ENCODE results near the gene CGA. TPM values are rescaled to one million over a fixed set of nuclear protein-coding genes. Genes with fewer than 3 reads are reported as not detected.

The CGA gene
- total RNA-seq, 1 donor from 2014 or later = not detected

- Mint-ChIP-seq H3K4me3 (no peak overlapping the region), H3K9me3 (no peaks in the 10 kb centered on the region), H3K27ac (no peak overlapping the region), H3K36me3 (ENCODE audit: low read depth) (no peaks in the 10 kb centered on the region), H3K27me3 (peaks cover 15% of the 10 kb centered on the region), H3K4me1 (no peaks in the 10 kb centered on the region)
- intact Hi-C loops (cut with micrococcal nuclease) = no loop called here
- peak; percentile 28 for DNase-seq
Measured at GRCh38 chr6:87103977-87104601, 9.2 kb upstream of the CGA start.

GRCh38 chr6:87102151-87102621 is 7.3 kb upstream of the CGA start:
- Mint-ChIP-seq H3K9me3 (no peaks in the 10 kb centered on the region), H3K4me3 (no peak overlapping the region), H3K27me3 (peaks cover 14% of the 10 kb centered on the region), H3K36me3 (ENCODE audit: low read depth) (no peaks in the 10 kb centered on the region), H3K4me1 (no peaks in the 10 kb centered on the region), H3K27ac (no peak overlapping the region)
- no peak for DNase-seq
- intact Hi-C loops (cut with micrococcal nuclease) = no loop called here

- Mint-ChIP-seq H3K27me3 (peaks cover 23% of the 10 kb centered on the region), H3K4me3 (no peak overlapping the region), H3K27ac (no peak overlapping the region), H3K36me3 (ENCODE audit: low read depth) (no peaks in the 10 kb centered on the region), H3K9me3 (no peaks in the 10 kb centered on the region), H3K4me1 (no peaks in the 10 kb centered on the region)
- intact Hi-C loops (cut with micrococcal nuclease) = no loop called here
- no peak for DNase-seq
Measured at GRCh38 chr6:87101067-87101466, 6.2 kb upstream of the CGA start.

GRCh38 chr6:87100216-87100615 is 5.3 kb upstream of the CGA start:
- intact Hi-C loops (cut with micrococcal nuclease) = no loop called here
- peaks cover 23% of the 10 kb centered on the region for H3K27me3 Mint-ChIP-seq
- H3K4me1 Mint-ChIP-seq = no peaks in the 10 kb centered on the region
- no peak for DNase-seq
- no peak overlapping the region for H3K4me3 Mint-ChIP-seq
- no peak overlapping the region for H3K27ac Mint-ChIP-seq
- no peaks in the 10 kb centered on the region for H3K36me3 Mint-ChIP-seq (ENCODE audit: low read depth)
- no peaks in the 10 kb centered on the region for H3K9me3 Mint-ChIP-seq

- Mint-ChIP-seq H3K36me3 (ENCODE audit: low read depth) (no peaks in the 10 kb centered on the region), H3K4me3 (no peak overlapping the region), H3K27ac (no peak overlapping the region), H3K4me1 (no peaks in the 10 kb centered on the region), H3K27me3 (peaks cover 23% of the 10 kb centered on the region), H3K9me3 (no peaks in the 10 kb centered on the region)
- DNase-seq = no peak
- intact Hi-C loops (cut with micrococcal nuclease) = no loop called here
Measured at GRCh38 chr6:87099472-87099871, 4.6 kb upstream of the CGA start.

GRCh38 chr6:87094576-87094975 is 330 bp downstream of the CGA start:
- H3K27me3 Mint-ChIP-seq = peaks cover 25% of the 10 kb centered on the region
- H3K4me3 Mint-ChIP-seq = no peak overlapping the region
- no peaks in the 10 kb centered on the region for H3K9me3 Mint-ChIP-seq
- no peak overlapping the region for H3K27ac Mint-ChIP-seq
- intact Hi-C loops (cut with micrococcal nuclease) = no loop called here
- no peaks in the 10 kb centered on the region for H3K4me1 Mint-ChIP-seq
- H3K36me3 Mint-ChIP-seq (ENCODE audit: low read depth) = no peaks in the 10 kb centered on the region
- DNase-seq = no peak

- no peaks in the 10 kb centered on the region for H3K36me3 Mint-ChIP-seq (ENCODE audit: low read depth)
- H3K4me3 Mint-ChIP-seq = no peak overlapping the region
- H3K27ac Mint-ChIP-seq = no peak overlapping the region
- DNase-seq = no peak
- H3K9me3 Mint-ChIP-seq = no peaks in the 10 kb centered on the region
- no peaks in the 10 kb centered on the region for H3K4me1 Mint-ChIP-seq
- H3K27me3 Mint-ChIP-seq = peaks cover 21% of the 10 kb centered on the region
- intact Hi-C loops (cut with micrococcal nuclease) = no loop called here
Measured at GRCh38 chr6:87093651-87094050, 1.3 kb downstream of the CGA start.

GRCh38 chr6:87093199-87093598 is 1.7 kb downstream of the CGA start:
- Mint-ChIP-seq H3K36me3 (ENCODE audit: low read depth) (no peaks in the 10 kb centered on the region), H3K9me3 (no peaks in the 10 kb centered on the region), H3K27me3 (peaks cover 19% of the 10 kb centered on the region), H3K27ac (no peak overlapping the region), H3K4me3 (no peak overlapping the region), H3K4me1 (no peaks in the 10 kb centered on the region)
- no peak for DNase-seq
- intact Hi-C loops (cut with micrococcal nuclease) = no loop called here

GRCh38 chr6:87092435-87092834 is 2.5 kb downstream of the CGA start:
- peaks cover 24% of the 10 kb centered on the region for H3K27me3 Mint-ChIP-seq
- no peak overlapping the region for H3K27ac Mint-ChIP-seq
- no peaks in the 10 kb centered on the region for H3K4me1 Mint-ChIP-seq
- intact Hi-C loops (cut with micrococcal nuclease) = no loop called here
- no peak for DNase-seq
- H3K4me3 Mint-ChIP-seq = no peak overlapping the region
- no peaks in the 10 kb centered on the region for H3K9me3 Mint-ChIP-seq
- H3K36me3 Mint-ChIP-seq (ENCODE audit: low read depth) = no peaks in the 10 kb centered on the region

GRCh38 chr6:87089135-87089534 is 5.8 kb downstream of the CGA start:
- Mint-ChIP-seq H3K4me3 (no peak overlapping the region), H3K9me3 (no peaks in the 10 kb centered on the region), H3K27ac (no peak overlapping the region), H3K36me3 (ENCODE audit: low read depth) (no peaks in the 10 kb centered on the region), H3K27me3 (peaks cover 17% of the 10 kb centered on the region), H3K4me1 (no peaks in the 10 kb centered on the region)
- intact Hi-C loops (cut with micrococcal nuclease) = no loop called here
- DNase-seq = peak; percentile 25

GRCh38 chr6:87088076-87088475 is 6.8 kb downstream of the CGA start:
- intact Hi-C loops (cut with micrococcal nuclease) = no loop called here
- H3K27ac Mint-ChIP-seq = no peak overlapping the region
- no peak overlapping the region for H3K4me3 Mint-ChIP-seq
- H3K27me3 Mint-ChIP-seq = peaks cover 14% of the 10 kb centered on the region
- H3K9me3 Mint-ChIP-seq = no peaks in the 10 kb centered on the region
- H3K36me3 Mint-ChIP-seq (ENCODE audit: low read depth) = no peaks in the 10 kb centered on the region
- H3K4me1 Mint-ChIP-seq = no peaks in the 10 kb centered on the region
- DNase-seq = no peak

GRCh38 chr6:87082160-87082721 is 12.7 kb downstream of the CGA start:
- H3K9me3 Mint-ChIP-seq = no peaks in the 10 kb centered on the region
- intact Hi-C loops (cut with micrococcal nuclease) = no loop called here
- H3K27me3 Mint-ChIP-seq = peaks cover 13% of the 10 kb centered on the region
- no peaks in the 10 kb centered on the region for H3K4me1 Mint-ChIP-seq
- DNase-seq = no peak
- H3K36me3 Mint-ChIP-seq (ENCODE audit: low read depth) = no peaks in the 10 kb centered on the region
- no peak overlapping the region for H3K4me3 Mint-ChIP-seq
- H3K27ac Mint-ChIP-seq = no peak overlapping the region

- Mint-ChIP-seq H3K27me3 (peaks cover 11% of the 10 kb centered on the region), H3K4me3 (no peak overlapping the region), H3K36me3 (ENCODE audit: low read depth) (no peaks in the 10 kb centered on the region)
Measured at GRCh38 chr6:87078983-87079616, 15.8 kb downstream of the CGA start.

GRCh38 chr6:87075168-87075567 is 19.7 kb downstream of the CGA start:
- Mint-ChIP-seq H3K4me1 (no peaks in the 10 kb centered on the region), H3K36me3 (ENCODE audit: low read depth) (no peaks in the 10 kb centered on the region), H3K9me3 (no peaks in the 10 kb centered on the region), H3K4me3 (no peak overlapping the region), H3K27ac (no peak overlapping the region), H3K27me3 (peaks cover 18% of the 10 kb centered on the region)
- intact Hi-C loops (cut with micrococcal nuclease) = no loop called here
- DNase-seq = no peak

More at GRCh38 chr6:87078983-87079616, 15.8 kb downstream of the CGA start:
- peak; percentile 85 for DNase-seq
- intact Hi-C loops (cut with micrococcal nuclease) = no loop called here
- Mint-ChIP-seq H3K9me3 (no peaks in the 10 kb centered on the region), H3K4me1 (no peaks in the 10 kb centered on the region), H3K27ac (no peak overlapping the region)

Measured in activated CD4-positive, alpha-beta T cell treated with anti-CD3 and anti-CD28 coated beads, Interleukin-2, amount 10 ng/mL, durations not matched to agents 24 days and 14 days (primary cell).